Measurements from ENCODE around the gene WDR13.
"Not testable (repeated sequence)": the region's sequence is repeated elsewhere in the genome, so short reads cannot be mapped to it uniquely, and the experiment has no call there.

The WDR13 gene

GRCh38 chrX:48597353-48598264, at the start of gene WDR13:
WDR13 (plus strand) TSS chrX:48597492; CDS start chrX:48597997, 505 bp downstream.
- in situ Hi-C loops (cut with HindIII; ENCODE audit: low pct_ligation_motif_present, low pct_unique_long_range_greater_than_20kb, low sequenced_read_pairs) = no loop called here
- peak; percentile 83 for DNase-seq

GRCh38 chrX:48548871-48549270, 48.4 kb upstream of the WDR13 start:
- no peak for DNase-seq
- in situ Hi-C loops (cut with HindIII; ENCODE audit: low pct_ligation_motif_present, low pct_unique_long_range_greater_than_20kb, low sequenced_read_pairs) = no loop called here

- in situ Hi-C loops (cut with HindIII; ENCODE audit: low pct_ligation_motif_present, low pct_unique_long_range_greater_than_20kb, low sequenced_read_pairs); DNase-seq: not testable (repeated sequence)
Measured at GRCh38 chrX:48555731-48556325, 41.5 kb upstream of the WDR13 start.

- peak; percentile 33 for DNase-seq
- in situ Hi-C loops (cut with HindIII; ENCODE audit: low pct_ligation_motif_present, low pct_unique_long_range_greater_than_20kb, low sequenced_read_pairs) = no loop called here
Measured at GRCh38 chrX:48558271-48558670, 39.0 kb upstream of the WDR13 start.

GRCh38 chrX:48559636-48560035, 37.7 kb upstream of the WDR13 start:
- in situ Hi-C loops (cut with HindIII; ENCODE audit: low pct_ligation_motif_present, low pct_unique_long_range_greater_than_20kb, low sequenced_read_pairs) = no loop called here
- no peak for DNase-seq

GRCh38 chrX:48560056-48560455, 37.2 kb upstream of the WDR13 start:
- in situ Hi-C loops (cut with HindIII; ENCODE audit: low pct_ligation_motif_present, low pct_unique_long_range_greater_than_20kb, low sequenced_read_pairs) = no loop called here

GRCh38 chrX:48560681-48561080, 36.6 kb upstream of the WDR13 start:
- in situ Hi-C loops (cut with HindIII; ENCODE audit: low pct_ligation_motif_present, low pct_unique_long_range_greater_than_20kb, low sequenced_read_pairs) = no loop called here
- no peak for DNase-seq

More at GRCh38 chrX:48560056-48560455, 37.2 kb upstream of the WDR13 start:
- no peak for DNase-seq

GRCh38 chrX:48569958-48570357, 27.3 kb upstream of the WDR13 start:
- no peak for DNase-seq
- in situ Hi-C loops (cut with HindIII; ENCODE audit: low pct_ligation_motif_present, low pct_unique_long_range_greater_than_20kb, low sequenced_read_pairs) = no loop called here

GRCh38 chrX:48573690-48574269, 23.5 kb upstream of the WDR13 start:
- no peak for DNase-seq
- in situ Hi-C loops (cut with HindIII; ENCODE audit: low pct_ligation_motif_present, low pct_unique_long_range_greater_than_20kb, low sequenced_read_pairs) = no loop called here

GRCh38 chrX:48574270-48575266, 22.7 kb upstream of the WDR13 start, which contains the start of gene RBM3:
RBM3 (plus strand) TSS chrX:48574484; CDS start chrX:48575181, 697 bp downstream.
- in situ Hi-C loops (cut with HindIII; ENCODE audit: low pct_ligation_motif_present, low pct_unique_long_range_greater_than_20kb, low sequenced_read_pairs) = no loop called here
- peak; percentile 84 for DNase-seq

- DNase-seq = no peak
- in situ Hi-C loops (cut with HindIII; ENCODE audit: low pct_ligation_motif_present, low pct_unique_long_range_greater_than_20kb, low sequenced_read_pairs) = no loop called here
Measured at GRCh38 chrX:48575642-48576041, 21.6 kb upstream of the WDR13 start.

- in situ Hi-C loops (cut with HindIII; ENCODE audit: low pct_ligation_motif_present, low pct_unique_long_range_greater_than_20kb, low sequenced_read_pairs) = no loop called here
- DNase-seq = no peak
Measured at GRCh38 chrX:48576108-48576507, 21.2 kb upstream of the WDR13 start.

GRCh38 chrX:48578661-48579128, 18.6 kb upstream of the WDR13 start:
- in situ Hi-C loops (cut with HindIII; ENCODE audit: low pct_ligation_motif_present, low pct_unique_long_range_greater_than_20kb, low sequenced_read_pairs) = no loop called here
- DNase-seq = no peak

- in situ Hi-C loops (cut with HindIII; ENCODE audit: low pct_ligation_motif_present, low pct_unique_long_range_greater_than_20kb, low sequenced_read_pairs) = no loop called here
- no peak for DNase-seq
Measured at GRCh38 chrX:48579259-48579658, 18.0 kb upstream of the WDR13 start.

- DNase-seq = no peak
Measured at GRCh38 chrX:48580662-48581061, 16.6 kb upstream of the WDR13 start.

GRCh38 chrX:48584698-48585097, 12.6 kb upstream of the WDR13 start:
- in situ Hi-C loops (cut with HindIII; ENCODE audit: low pct_ligation_motif_present, low pct_unique_long_range_greater_than_20kb, low sequenced_read_pairs) = no loop called here
- DNase-seq = no peak

More at GRCh38 chrX:48580662-48581061, 16.6 kb upstream of the WDR13 start:
- in situ Hi-C loops (cut with HindIII; ENCODE audit: low pct_ligation_motif_present, low pct_unique_long_range_greater_than_20kb, low sequenced_read_pairs) = no loop called here

- in situ Hi-C loops (cut with HindIII; ENCODE audit: low pct_ligation_motif_present, low pct_unique_long_range_greater_than_20kb, low sequenced_read_pairs) = no loop called here
- DNase-seq = no peak
Measured at GRCh38 chrX:48589482-48590162, 7.7 kb upstream of the WDR13 start.
